HEK293T (cell line): ENCODE data around the gene SH3RF3.

ENCODE experiments used
- CTCF ChIA-PET: fragments of 350-600 bp; formaldehyde crosslinking; extraction: SDS; loops from one replicate; lab custom pipeline; 2021; ENCODE audit warnings: antibody characterized with exemption, inconsistent platforms; lab: Yijun Ruan, JAX
- POLR2A ChIA-PET: fragments of 350-600 bp; formaldehyde crosslinking; extraction: SDS; loops from one replicate; lab custom pipeline; 2020; ENCODE audit warnings: antibody characterized with exemption, inconsistent platforms; lab: Yijun Ruan, JAX
- DNase-seq: peaks from one replicate; pipeline ENCODE4 v3.0.0; 2012; ENCODE audit warnings: mixed read lengths; ENCODE audit errors: extremely low spot score
- ARNT ChIP-seq: fragments of 450-650 bp; IDR thresholded peaks from 2 replicates; pipeline ENCODE4 v1.6.1; 2017; ENCODE audit warnings: mild to moderate bottlenecking
- BHLHE40 ChIP-seq: fragments of 450-650 bp; IDR thresholded peaks from 2 replicates; pipeline ENCODE4 v1.6.1; 2016; ENCODE audit warnings: mild to moderate bottlenecking, moderate library complexity, borderline replicate concordance
- CTBP1 ChIP-seq: fragments of 450-650 bp; IDR thresholded peaks from 2 replicates; pipeline ENCODE4 v1.6.1; 2016; ENCODE audit warnings: borderline replicate concordance
- ELF4 ChIP-seq: fragments of 450-650 bp; IDR thresholded peaks from 2 replicates; pipeline ENCODE4 v1.6.1; 2017; ENCODE audit warnings: antibody characterized with exemption
- FOXA1 ChIP-seq: fragments of 450-650 bp; IDR thresholded peaks from 2 replicates; pipeline ENCODE4 v1.6.1; 2016; ENCODE audit warnings: mild to moderate bottlenecking
- FOXK2 ChIP-seq: fragments of 450-650 bp; IDR thresholded peaks from 2 replicates; pipeline ENCODE4 v1.6.1; 2016; ENCODE audit warnings: mild to moderate bottlenecking
- FOXM1 ChIP-seq: fragments of 450-650 bp; IDR thresholded peaks from 2 replicates; pipeline ENCODE4 v1.6.1; 2017; ENCODE audit warnings: mild to moderate bottlenecking, borderline replicate concordance
- HDGF ChIP-seq: fragments of 450-650 bp; IDR thresholded peaks from 2 replicates; pipeline ENCODE4 v1.6.1; 2017; ENCODE audit warnings: antibody characterized with exemption, borderline replicate concordance
- L3MBTL2 ChIP-seq: fragments of 450-650 bp; conservative IDR thresholded peaks from 2 replicates; pipeline ENCODE4 v1.6.1; 2016; ENCODE audit warnings: mild to moderate bottlenecking
- LEF1 ChIP-seq: fragments of 450-650 bp; IDR thresholded peaks from 2 replicates; pipeline ENCODE4 v1.6.1; 2017; ENCODE audit warnings: mild to moderate bottlenecking, borderline replicate concordance
- NFRKB ChIP-seq: fragments of 450-650 bp; IDR thresholded peaks from 2 replicates; pipeline ENCODE4 v1.6.1; 2016; ENCODE audit warnings: mild to moderate bottlenecking, moderate library complexity
- PKNOX1 ChIP-seq: fragments of 450-650 bp; IDR thresholded peaks from 2 replicates; pipeline ENCODE4 v1.6.1; 2016
- SP1 ChIP-seq: fragments of 450-650 bp; IDR thresholded peaks from 2 replicates; pipeline ENCODE4 v1.6.1; 2017
- SUZ12 ChIP-seq: fragments of 450-650 bp; IDR thresholded peaks from 2 replicates; pipeline ENCODE4 v1.6.1; 2016; ENCODE audit warnings: mild to moderate bottlenecking
- TARDBP ChIP-seq: fragments of 450-650 bp; IDR thresholded peaks from 2 replicates; pipeline ENCODE4 v1.6.1; 2016
- ZNF384 ChIP-seq: fragments of 450-650 bp; IDR thresholded peaks from 2 replicates; pipeline ENCODE4 v1.6.1; 2016

Gene SH3RF3

GRCh38 chr2:109527079-109527478, 398.1 kb downstream of the SH3RF3 start:
- ChIA-PET POLR2A (no interaction called here), CTCF (interaction anchor here (1.2 kb wide), 1 partner anchor 21 kb away, joined by 3 read pairs; no protein-coding TSS in a partner anchor)
- no peak for TF ChIP-seq PKNOX1
- no peak for TF ChIP-seq CTBP1
- no peak for TF ChIP-seq ARNT
- no peak for TF ChIP-seq TARDBP
- TF ChIP-seq L3MBTL2 = no peak
- no peak for TF ChIP-seq NFRKB
- TF ChIP-seq LEF1 = no peak
- no peak for TF ChIP-seq FOXA1
- no peak for DNase-seq

GRCh38 chr2:109527846-109528705, 399.1 kb downstream of the SH3RF3 start:
- no peak for TF ChIP-seq NFRKB
- TF ChIP-seq CTBP1 = no peak
- no peak for TF ChIP-seq SUZ12
- no peak for TF ChIP-seq L3MBTL2
- TF ChIP-seq FOXA1 = no peak
- TF ChIP-seq PKNOX1 = no peak
- no peak for TF ChIP-seq TARDBP
- TF ChIP-seq BHLHE40 = no peak
- no peak for TF ChIP-seq SP1
- no peak for TF ChIP-seq FOXK2
- TF ChIP-seq LEF1 = no peak
- ChIA-PET CTCF (interaction anchor here (1.2 kb wide), 1 partner anchor 20 kb away, joined by 3 read pairs; no protein-coding TSS in a partner anchor), POLR2A (no interaction called here)
- no peak for DNase-seq

GRCh38 chr2:109528811-109529501, 400.0 kb downstream of the SH3RF3 start:
- POLR2A ChIA-PET = no interaction called here
- TF ChIP-seq SP1 (no peak), HDGF (no peak), CTBP1 (no peak), ZNF384 (no peak), LEF1 (no peak), FOXK2 (no peak), NFRKB (no peak), FOXA1 (no peak), PKNOX1 (no peak), FOXM1 (no peak), SUZ12 (no peak), ARNT (no peak)
- CTCF ChIA-PET = no interaction called here
- DNase-seq = no peak

GRCh38 chr2:109529532-109530449, 400.8 kb downstream of the SH3RF3 start:
- ChIA-PET CTCF (no interaction called here), POLR2A (no interaction called here)
- DNase-seq = no peak
- TF ChIP-seq FOXK2 (no peak), ARNT (no peak), ZNF384 (no peak), CTBP1 (no peak)

GRCh38 chr2:109530712-109531111, 401.7 kb downstream of the SH3RF3 start:
- no peak for DNase-seq
- CTCF ChIA-PET = no interaction called here
- POLR2A ChIA-PET = no interaction called here
- no peak for TF ChIP-seq HDGF
- no peak for TF ChIP-seq ELF4

GRCh38 chr2:109531221-109531620, 402.2 kb downstream of the SH3RF3 start:
- TF ChIP-seq SUZ12 = no peak
- TF ChIP-seq LEF1 = no peak
- no peak for TF ChIP-seq ARNT
- no peak for TF ChIP-seq FOXK2
- TF ChIP-seq PKNOX1 = no peak
- TF ChIP-seq L3MBTL2 = no peak
- TF ChIP-seq FOXM1 = no peak
- TF ChIP-seq SP1 = no peak
- no peak for TF ChIP-seq CTBP1
- TF ChIP-seq FOXA1 = no peak
- no peak for TF ChIP-seq NFRKB
- no peak for TF ChIP-seq BHLHE40
- no peak for TF ChIP-seq TARDBP
- no peak for TF ChIP-seq ELF4
- TF ChIP-seq ZNF384 = no peak
- TF ChIP-seq HDGF = no peak
- DNase-seq = no peak
- POLR2A ChIA-PET = no interaction called here
- CTCF ChIA-PET = no interaction called here
